Measurements from ENCODE around the gene RAP1B.
A peak's percentile ranks its signal among the peaks of the same experiment; 100 is the strongest.

Gene RAP1B

GRCh38 chr12:68638171-68638570, 27.5 kb downstream of the RAP1B start:
- Histone ChIP-seq H2AFZ (ENCODE audit: low read length) (no peak overlapping the region), H3K4me2 (ENCODE audit: low read depth, low read length, poor library complexity, severe bottlenecking) (peak overlapping the region; percentile 53), H3K27me3 (ENCODE audit: insufficient read depth, low read length, poor library complexity, severe bottlenecking) (no peaks in the 10 kb centered on the region), H3K4me1 (ENCODE audit: insufficient read depth, low read length, poor library complexity, severe bottlenecking) (peaks cover 55% of the 10 kb centered on the region), H3F3A (ENCODE audit: low read depth) (peaks cover 12% of the 10 kb centered on the region), H4K20me1 (ENCODE audit: insufficient read depth, low read length, poor library complexity, severe bottlenecking) (peaks cover 93% of the 10 kb centered on the region), H3K4me3 (ENCODE audit: low read length, poor library complexity, severe bottlenecking) (peak overlapping the region; percentile 38), H3K79me2 (ENCODE audit: insufficient read depth, low read length) (peaks cover 100% of the 10 kb centered on the region), H3K9me2 (replicated peaks; ENCODE audit: low read depth, low read length) (no peaks in the 10 kb centered on the region), H3K9me3 (ENCODE audit: insufficient read depth, low read depth, low read length) (no peaks in the 10 kb centered on the region), H3K36me3 (ENCODE audit: insufficient read depth, low read length) (peaks cover 7% of the 10 kb centered on the region; the same call in 1 of the 2 replicates), H3K9ac (ENCODE audit: low read depth, low read length, poor library complexity, severe bottlenecking) (peak overlapping the region; percentile 24)
- TF ChIP-seq CTCF (conservative IDR thresholded peaks at IDR 0.05; ENCODE audit: low read length) = no peak
- no peak for TF ChIP-seq EZH2phosphoT487 (IDR thresholded peaks at IDR 0.05; ENCODE audit: borderline replicate concordance)

GRCh38 chr12:68638721-68639395, 28.2 kb downstream of the RAP1B start:
- H3K4me2 ChIP-seq (ENCODE audit: low read depth, low read length, poor library complexity, severe bottlenecking) = peak overlapping the region; percentile 10
- H3F3A ChIP-seq (ENCODE audit: low read depth) = peaks cover 12% of the 10 kb centered on the region
- TF ChIP-seq CTCF (conservative IDR thresholded peaks at IDR 0.05; ENCODE audit: low read length) = no peak
- TF ChIP-seq EZH2phosphoT487 (IDR thresholded peaks at IDR 0.05; ENCODE audit: borderline replicate concordance) = no peak
- no peak overlapping the region for H2AFZ ChIP-seq (ENCODE audit: low read length)
- no peak overlapping the region for H3K9ac ChIP-seq (ENCODE audit: low read depth, low read length, poor library complexity, severe bottlenecking)
- H3K27me3 ChIP-seq (ENCODE audit: insufficient read depth, low read length, poor library complexity, severe bottlenecking) = no peaks in the 10 kb centered on the region
- H3K4me1 ChIP-seq (ENCODE audit: insufficient read depth, low read length, poor library complexity, severe bottlenecking) = peaks cover 53% of the 10 kb centered on the region
- H3K79me2 ChIP-seq (ENCODE audit: insufficient read depth, low read length) = peaks cover 100% of the 10 kb centered on the region
- no peak overlapping the region for H3K4me3 ChIP-seq (ENCODE audit: low read length, poor library complexity, severe bottlenecking)
- H3K36me3 ChIP-seq (ENCODE audit: insufficient read depth, low read length) = peaks cover 7% of the 10 kb centered on the region; the same call in 1 of the 2 replicates
- H3K9me2 ChIP-seq (replicated peaks; ENCODE audit: low read depth, low read length) = no peaks in the 10 kb centered on the region
- no peaks in the 10 kb centered on the region for H3K9me3 ChIP-seq (ENCODE audit: insufficient read depth, low read depth, low read length)
- peaks cover 93% of the 10 kb centered on the region for H4K20me1 ChIP-seq (ENCODE audit: insufficient read depth, low read length, poor library complexity, severe bottlenecking)

- H3K36me3 ChIP-seq (ENCODE audit: insufficient read depth, low read length) = peaks cover 7% of the 10 kb centered on the region; the same call in 1 of the 2 replicates
- H2AFZ ChIP-seq (ENCODE audit: low read length) = no peak overlapping the region
- peaks cover 100% of the 10 kb centered on the region for H3K79me2 ChIP-seq (ENCODE audit: insufficient read depth, low read length)
- H3K9me3 ChIP-seq (ENCODE audit: insufficient read depth, low read depth, low read length) = no peaks in the 10 kb centered on the region
- H3K9ac ChIP-seq (ENCODE audit: low read depth, low read length, poor library complexity, severe bottlenecking) = no peak overlapping the region
- peaks cover 12% of the 10 kb centered on the region for H3F3A ChIP-seq (ENCODE audit: low read depth)
- peak overlapping the region; percentile 10 for H3K4me2 ChIP-seq (ENCODE audit: low read depth, low read length, poor library complexity, severe bottlenecking)
- TF ChIP-seq CTCF (conservative IDR thresholded peaks at IDR 0.05; ENCODE audit: low read length) (no peak), EZH2phosphoT487 (IDR thresholded peaks at IDR 0.05; ENCODE audit: borderline replicate concordance) (no peak)
- H3K27me3 ChIP-seq (ENCODE audit: insufficient read depth, low read length, poor library complexity, severe bottlenecking) = no peaks in the 10 kb centered on the region
- no peak overlapping the region for H3K4me3 ChIP-seq (ENCODE audit: low read length, poor library complexity, severe bottlenecking)
- H3K4me1 ChIP-seq (ENCODE audit: insufficient read depth, low read length, poor library complexity, severe bottlenecking) = peaks cover 48% of the 10 kb centered on the region
- H4K20me1 ChIP-seq (ENCODE audit: insufficient read depth, low read length, poor library complexity, severe bottlenecking) = peaks cover 92% of the 10 kb centered on the region
- no peaks in the 10 kb centered on the region for H3K9me2 ChIP-seq (replicated peaks; ENCODE audit: low read depth, low read length)
Observed at GRCh38 chr12:68639396-68639767, 28.7 kb downstream of the RAP1B start.

Measured in Loucy (cell line).